Measurements from ENCODE around the gene AADAT. TPM values are rescaled to one million over a fixed set of nuclear protein-coding genes. Genes with fewer than 3 reads are reported as not detected.

Gene AADAT
- total RNA-seq, 1 experiment from 2014 or later, result 8.0 TPM

Other genes starting within 250 kb of the AADAT start
- gene MFAP3L, start 63.6 kb downstream of the AADAT start, total RNA-seq (2014; rRNA removed; shearing (Covaris generic); ENCODE audit: low replicate concordance), result 1.9 TPM in 2 replicates

All from Caki2 (cell line).